Measurements from ENCODE around the gene RIF1. TPM values are rescaled to one million over a fixed set of nuclear protein-coding genes. Genes with fewer than 3 reads are reported as not detected.

The RIF1 gene
- 19.5 and 21.5 TPM in 2 replicates for total RNA-seq

GRCh38 chr2:151409601-151410484 is at the start of gene RIF1:
Gene RIF1 (plus strand): TSS chr2:151409902. CDS start chr2:151410424, 522 bp downstream.

Other genes with a start within 250 kb of the RIF1 start
- gene RBM43, start 148.0 kb upstream of the RIF1 start, total RNA-seq = 2.7 and 3.6 TPM in 2 replicates
- 33.8 and 35.8 TPM in 2 replicates for gene NMI, start 120.2 kb upstream of the RIF1 start, total RNA-seq
- 0.64 TPM in 1 of 2 replicates, not detected in the other for gene TNFAIP6, start 52.3 kb upstream of the RIF1 start, total RNA-seq